ENCODE results near the gene FKBP5. TPM values are rescaled to one million over a fixed set of nuclear protein-coding genes. Genes with fewer than 3 reads are reported as not detected.

The FKBP5 gene
- total and polyA plus RNA-seq, 2 donors (not counting 1 experiment from before 2014, with no cell fraction given), result 10.9 to 16.3 TPM

- no peaks in the 10 kb centered on the region for H4K20me1 ChIP-seq (ENCODE audit: control insufficient read depth, extremely low read depth, insufficient read depth, low read length)
- H3K9ac ChIP-seq (ENCODE audit: insufficient read depth, low read length), result no peak overlapping the region
- no peaks in the 10 kb centered on the region for H3K36me3 ChIP-seq (ENCODE audit: control insufficient read depth, insufficient read depth, low read length)
- DNase-seq (ENCODE audit: low read depth in 2 of 2), result peak; percentile 36 to 55
- no peak overlapping the region for H3K4me3 ChIP-seq (replicated peaks in 1 of 4; ENCODE audit: control extremely low read depth in 1 of 4, insufficient read depth in 1 of 4, low read depth in 3 of 4, low read length in 4 of 4)
- H3K27me3 ChIP-seq (ENCODE audit: control insufficient read depth, insufficient read depth, low read length), result no peaks in the 10 kb centered on the region
- no peak overlapping the region for H3K4me2 ChIP-seq (ENCODE audit: extremely low read depth, insufficient read depth, low read length)
- TF ChIP-seq EZH2 (IDR thresholded peaks at IDR 0.05; ENCODE audit: low read length, missing control alignments) (no peak), CTCF (conservative IDR thresholded peaks at IDR 0.05 in 1 of 2, IDR thresholded peaks at IDR 0.05 in 1 of 2; ENCODE audit: low read depth in 1 of 2, low read length in 2 of 2) (no peak)
- no peaks in the 10 kb centered on the region for H3K9me3 ChIP-seq (ENCODE audit: control insufficient read depth, insufficient read depth, low read depth, low read length)
- peaks cover 17% of the 10 kb centered on the region for H3K4me1 ChIP-seq (ENCODE audit: control insufficient read depth, extremely low read depth, insufficient read depth, low read length)
- no peak overlapping the region for H3K27ac ChIP-seq (ENCODE audit: insufficient read depth, low read length)
- H2AFZ ChIP-seq (ENCODE audit: low read length), result no peak overlapping the region
- H3K79me2 ChIP-seq (ENCODE audit: control insufficient read depth, insufficient read depth, low read length), result no peaks in the 10 kb centered on the region
Observed at GRCh38 chr6:35603326-35604202, 85.2 kb downstream of the FKBP5 start.

GRCh38 chr6:35602133-35602946 is 86.4 kb downstream of the FKBP5 start:
- no peaks in the 10 kb centered on the region for H3K36me3 ChIP-seq (ENCODE audit: control insufficient read depth, insufficient read depth, low read length)
- H3K79me2 ChIP-seq (ENCODE audit: control insufficient read depth, insufficient read depth, low read length), result no peaks in the 10 kb centered on the region
- peak; percentile 69 to 79 for DNase-seq (ENCODE audit: low read depth in 2 of 2)
- TF ChIP-seq CTCF (conservative IDR thresholded peaks at IDR 0.05 in 1 of 2, IDR thresholded peaks at IDR 0.05 in 1 of 2; ENCODE audit: low read depth in 1 of 2, low read length in 2 of 2) (no peak), EZH2 (IDR thresholded peaks at IDR 0.05; ENCODE audit: low read length, missing control alignments) (no peak)
- H3K4me1 ChIP-seq (ENCODE audit: control insufficient read depth, extremely low read depth, insufficient read depth, low read length), result peaks cover 17% of the 10 kb centered on the region
- no peaks in the 10 kb centered on the region for H3K27me3 ChIP-seq (ENCODE audit: control insufficient read depth, insufficient read depth, low read length)
- no peak overlapping the region for H3K9ac ChIP-seq (ENCODE audit: insufficient read depth, low read length)
- H4K20me1 ChIP-seq (ENCODE audit: control insufficient read depth, extremely low read depth, insufficient read depth, low read length), result no peaks in the 10 kb centered on the region
- peak overlapping the region; percentile 82 for H3K4me2 ChIP-seq (ENCODE audit: extremely low read depth, insufficient read depth, low read length)
- H3K4me3 ChIP-seq (replicated peaks in 1 of 4; ENCODE audit: control extremely low read depth in 1 of 4, insufficient read depth in 1 of 4, low read depth in 3 of 4, low read length in 4 of 4), result peak overlapping the region in 2 of 4 experiments; percentile 34 to 38
- peak overlapping the region; percentile 52 for H3K27ac ChIP-seq (ENCODE audit: insufficient read depth, low read length)
- H2AFZ ChIP-seq (ENCODE audit: low read length), result no peak overlapping the region
- H3K9me3 ChIP-seq (ENCODE audit: control insufficient read depth, insufficient read depth, low read depth, low read length), result no peaks in the 10 kb centered on the region

Data from fibroblast of lung (primary cell).